Stimulated activated CD8-positive, alpha-beta memory T cell treated with anti-CD3 and anti-CD28 coated beads, Interleukin-4, amount 100 ng/mL, for 48 hours (primary cell): ENCODE data around the gene AKR1C8.
"Not testable (repeated sequence)": the region's sequence is repeated elsewhere in the genome, so short reads cannot be mapped to it uniquely, and the experiment has no call there.

Experiments used
- DNase-seq: peaks from one replicate; pipeline ENCODE4 v3.0.0-alpha.2; 2020

Gene AKR1C8

GRCh38 chr10:5163487-5163886 is 21.5 kb downstream of the AKR1C8 start:
- DNase-seq: no peak

GRCh38 chr10:5159126-5159525 is 25.8 kb downstream of the AKR1C8 start:
- no peak for DNase-seq

GRCh38 chr10:5157501-5157900 is 27.4 kb downstream of the AKR1C8 start:
- DNase-seq: no peak

GRCh38 chr10:5155951-5156350 is 29.0 kb downstream of the AKR1C8 start:
- no peak for DNase-seq

GRCh38 chr10:5151076-5151475 is 33.9 kb downstream of the AKR1C8 start:
- DNase-seq: no peak

DNA sequence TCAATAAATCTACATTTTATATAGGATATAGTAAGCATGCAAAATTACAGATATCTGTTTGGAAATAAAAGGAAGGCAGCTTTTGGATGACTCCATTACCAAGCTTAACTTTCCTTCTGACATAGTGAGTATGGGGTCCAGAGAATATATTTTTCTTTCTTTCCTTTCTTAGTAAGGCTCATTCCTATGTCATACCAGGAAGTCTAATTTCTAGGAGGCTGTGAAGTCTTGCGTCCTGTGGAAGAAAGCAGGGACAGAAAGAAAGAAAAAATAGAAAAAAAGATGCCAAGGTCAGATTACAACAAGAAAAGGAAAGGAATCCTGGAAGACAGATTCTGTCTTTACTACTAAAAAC is 36.3 kb downstream of the AKR1C8 start:
- no peak for DNase-seq

- DNase-seq: no peak
Measured at GRCh38 chr10:5147981-5148677, 36.8 kb downstream of the AKR1C8 start.

DNA sequence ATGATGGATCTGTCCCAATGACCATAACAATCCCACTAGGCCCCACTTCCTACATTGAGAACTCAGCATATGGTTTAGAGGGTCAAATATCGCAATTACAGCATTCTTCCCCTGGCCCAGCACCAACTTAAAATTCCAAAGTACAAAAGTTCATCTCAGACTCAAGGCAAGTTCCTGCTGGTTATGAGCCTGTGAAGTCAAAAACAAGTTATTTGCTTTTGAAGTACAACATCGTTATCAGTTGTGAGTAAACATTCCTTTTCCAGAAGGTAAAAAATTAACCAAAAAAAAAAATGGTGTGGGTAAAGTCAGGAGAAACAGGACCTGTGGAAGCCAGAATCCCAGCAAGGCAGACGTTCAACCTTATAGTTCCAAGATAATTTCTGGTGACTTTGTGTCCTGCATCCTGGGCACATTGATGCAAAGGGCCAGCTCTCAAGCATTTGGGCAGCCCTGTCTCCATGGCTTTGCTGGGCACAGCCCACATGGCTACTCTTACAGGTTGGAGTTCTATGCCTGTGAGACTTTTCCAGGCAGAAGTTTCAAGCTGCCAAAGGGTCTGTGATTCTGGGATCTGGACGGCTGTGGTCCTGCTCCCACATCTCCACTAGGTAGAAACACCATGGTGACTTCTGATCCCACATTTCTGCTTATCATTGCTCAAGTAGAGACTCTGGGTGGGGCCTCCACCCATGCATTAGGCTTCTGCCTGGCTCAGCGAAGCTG is 37.5 kb downstream of the AKR1C8 start:
- no peak for DNase-seq

- no peak for DNase-seq
Measured at GRCh38 chr10:5146920-5147254, 38.1 kb downstream of the AKR1C8 start.

GRCh38 chr10:5143137-5143536 is 41.8 kb downstream of the AKR1C8 start:
- no peak for DNase-seq

DNA sequence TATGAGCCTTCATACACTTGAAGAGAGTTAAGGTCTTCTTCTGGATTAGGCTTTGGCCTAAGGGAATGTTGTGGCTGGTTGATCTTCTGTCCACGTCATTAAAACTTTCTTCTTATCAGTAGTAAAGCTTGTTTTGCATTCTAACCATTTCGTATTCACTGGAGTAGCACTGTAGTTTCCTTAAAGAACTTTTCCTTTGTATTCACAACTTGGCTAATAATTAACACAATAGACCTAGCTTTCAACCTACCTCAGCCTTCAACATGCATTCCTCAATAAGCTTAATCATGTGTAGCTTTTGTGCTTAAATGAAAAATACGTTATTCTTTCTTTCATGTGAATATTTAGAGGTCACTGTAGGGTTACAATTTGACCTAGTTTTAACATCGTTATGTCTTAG is 42.8 kb downstream of the AKR1C8 start:
- no peak for DNase-seq

DNA sequence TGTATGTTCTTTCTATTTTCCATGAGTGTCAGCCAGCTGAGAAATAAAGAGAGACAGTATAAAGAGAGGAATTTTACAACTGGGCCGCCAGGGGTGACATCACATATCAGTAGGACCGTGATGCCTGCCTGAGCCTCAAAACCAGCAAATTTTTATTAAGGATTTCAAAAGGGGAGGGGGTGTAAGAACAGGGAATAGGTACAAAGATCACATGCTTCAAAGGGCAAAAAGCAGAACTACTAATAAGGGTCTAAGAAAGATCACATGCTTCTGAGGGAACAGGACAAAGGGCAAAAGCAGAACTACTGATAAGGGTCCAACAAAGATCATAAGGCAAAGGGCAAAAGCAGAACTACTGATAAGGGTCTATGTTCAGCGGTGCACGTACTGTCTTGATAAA is 47.3 kb downstream of the AKR1C8 start:
- DNase-seq: not testable (repeated sequence)

GRCh38 chr10:5136468-5137087 is 48.4 kb downstream of the AKR1C8 start:
- DNase-seq: no peak

DNA sequence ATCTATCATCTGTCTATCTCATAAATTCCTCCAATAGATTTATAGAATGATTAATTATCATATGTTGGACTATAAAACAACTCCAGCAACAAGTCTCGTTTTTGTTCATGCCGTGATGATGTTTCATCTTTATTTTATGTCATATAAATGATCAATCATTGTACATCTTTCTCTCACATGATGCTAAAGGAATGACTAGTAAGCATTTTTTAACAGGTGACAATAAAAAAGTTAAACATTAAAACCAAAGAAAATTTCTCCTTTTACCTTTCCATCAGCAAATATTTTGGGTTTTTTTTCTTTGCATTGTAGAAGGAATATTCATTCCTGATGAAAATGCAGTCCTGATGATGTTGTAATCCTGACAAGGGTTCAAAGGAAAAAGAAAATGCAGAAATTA is 49.4 kb downstream of the AKR1C8 start:
- DNase-seq: no peak

GRCh38 chr10:5125315-5126044 is 59.5 kb downstream of the AKR1C8 start:
- no peak for DNase-seq

- DNase-seq: no peak
Measured at GRCh38 chr10:5123886-5124285, 61.1 kb downstream of the AKR1C8 start.

DNA sequence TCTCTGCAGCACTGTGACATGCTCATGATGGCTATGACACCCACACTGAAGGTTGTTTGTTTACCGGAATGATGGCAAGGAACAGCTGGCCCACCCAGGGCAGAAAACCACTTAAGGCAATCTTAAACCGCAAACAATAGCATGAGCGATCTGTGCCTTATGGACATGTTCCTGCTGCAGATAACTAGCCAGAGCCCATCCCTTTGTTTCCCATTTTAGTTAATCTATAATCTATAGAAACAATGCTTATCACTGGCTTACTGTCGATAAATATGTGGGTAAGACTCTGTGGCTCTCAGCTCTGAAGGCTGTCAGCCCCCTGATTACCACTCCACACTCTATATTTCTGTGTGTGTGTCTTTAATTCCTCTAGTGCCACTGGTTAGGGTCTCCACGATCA is 65.0 kb downstream of the AKR1C8 start:
- not testable (repeated sequence) for DNase-seq

- DNase-seq: no peak
Measured at GRCh38 chr10:5117026-5117425, 67.9 kb downstream of the AKR1C8 start.

DNA sequence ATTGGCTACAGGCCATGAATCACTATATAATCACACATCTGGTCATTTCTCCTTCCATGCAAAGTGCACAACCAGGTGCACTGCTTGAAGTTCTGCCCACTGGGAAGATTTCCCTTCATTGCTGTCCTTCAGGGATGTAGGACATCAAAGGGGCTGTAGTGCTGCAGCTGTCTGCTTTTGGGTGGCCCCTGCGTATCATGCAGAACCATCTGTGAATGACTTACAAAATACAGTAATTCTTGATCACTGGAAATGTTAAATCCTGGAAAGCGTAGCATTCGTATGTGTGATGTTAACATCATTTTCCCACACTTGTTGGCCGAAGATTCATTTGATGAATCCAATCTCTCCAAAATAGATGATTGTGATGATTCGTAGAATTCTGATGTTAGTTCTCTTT is 68.3 kb downstream of the AKR1C8 start:
- DNase-seq: no peak

DNA sequence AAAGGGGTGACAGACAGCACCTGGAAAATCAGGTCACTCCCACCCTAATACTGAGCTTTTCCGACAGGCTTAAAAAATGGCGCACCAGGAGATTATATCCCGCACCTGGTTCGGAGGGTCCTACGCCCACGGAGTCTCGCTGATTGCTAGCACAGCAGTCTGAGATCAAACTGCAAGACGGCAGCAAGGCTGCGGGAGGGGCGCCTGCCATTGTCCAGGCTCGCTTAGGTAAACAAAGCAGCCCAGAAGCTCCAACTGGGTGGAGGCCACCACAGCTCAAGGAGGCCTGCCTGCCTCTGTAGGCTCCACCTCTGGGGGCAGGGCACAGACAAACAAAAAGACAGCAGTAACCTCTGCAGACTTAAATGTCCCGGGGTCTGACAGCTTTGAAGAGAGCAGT is 75.1 kb downstream of the AKR1C8 start:
- not testable (repeated sequence) for DNase-seq

DNA sequence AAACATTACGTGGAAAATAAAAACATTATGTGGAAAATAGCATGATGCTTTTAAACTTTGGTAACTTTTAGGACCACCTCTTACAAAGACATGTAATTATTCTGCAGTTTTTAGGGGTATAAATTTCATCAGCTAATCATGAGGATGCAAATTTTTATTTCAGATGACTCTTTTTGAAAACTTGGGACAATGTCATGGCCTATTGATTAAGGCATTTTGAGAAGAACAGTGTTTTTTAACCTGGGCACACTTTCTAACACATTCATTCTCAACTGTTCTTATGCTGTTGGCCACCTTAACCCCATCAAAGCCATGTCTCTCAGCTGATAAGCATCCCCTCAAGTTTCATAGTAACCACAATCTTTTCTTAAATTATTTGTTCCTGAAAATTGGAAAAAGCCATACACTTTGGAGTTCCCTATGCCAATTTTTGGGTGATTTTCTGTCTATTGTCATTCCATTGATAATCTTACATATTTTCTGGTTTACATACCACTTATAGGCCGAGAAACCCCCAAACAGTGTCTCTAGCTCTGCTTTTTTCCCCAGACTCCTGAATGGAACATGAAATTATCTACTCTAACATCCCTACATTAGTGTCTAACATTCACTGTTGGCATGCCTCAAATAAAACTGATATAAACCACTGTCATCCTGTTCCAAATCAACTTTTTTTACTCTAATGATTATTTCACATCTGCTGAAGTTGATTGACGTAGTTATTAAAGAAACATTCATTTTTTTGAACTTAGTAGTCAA is 76.1 kb downstream of the AKR1C8 start:
- DNase-seq: no peak

- DNase-seq: no peak
Measured at GRCh38 chr10:5107860-5108526, 77.0 kb downstream of the AKR1C8 start.
